K562 (cell line): ENCODE measurements around the gene WDR27. TPM values are rescaled to one million over a fixed set of nuclear protein-coding genes. Genes with fewer than 3 reads are reported as not detected.
A peak's percentile ranks its signal among the peaks of the same experiment; 100 is the strongest.

Experiments
- ARID1B ChIP-seq: fragments of 450-650 bp; IDR thresholded peaks from 2 replicates; pipeline ENCODE4 v1.6.1; 2016; ENCODE audit warnings: antibody characterized with exemption, mild to moderate bottlenecking, inconsistent platforms
- EZH2 ChIP-seq: IDR thresholded peaks from 2 replicates; pipeline ENCODE4 v1.6.1; 2012; ENCODE audit warnings: low read depth, mild to moderate bottlenecking, inconsistent platforms, low read length, borderline replicate concordance
- JUNB ChIP-seq: fragments of 450-650 bp; formaldehyde crosslinking; conservative IDR thresholded peaks from 2 replicates; pipeline ENCODE4 v1.4.0; 2020; ENCODE audit warnings: mild to moderate bottlenecking
- NFIC ChIP-seq: fragments of 450-650 bp; IDR thresholded peaks from 2 replicates; pipeline ENCODE4 v1.6.1; 2017; ENCODE audit warnings: mild to moderate bottlenecking, inconsistent platforms
- NONO ChIP-seq, 2 experiments: fragments of 200-400 bp in 1 of 2; fragments of 450-650 bp in 1 of 2; formaldehyde crosslinking in 1 of 2; IDR thresholded peaks; 2 replicates each; pipeline ENCODE4 v1.6.1; 2017; ENCODE audit warnings: low read depth in 2 of 2, mild to moderate bottlenecking in 2 of 2, moderate library complexity in 2 of 2, low read length in 1 of 2
- PML ChIP-seq: IDR thresholded peaks from 2 replicates; pipeline ENCODE4 v1.6.1; 2012; ENCODE audit warnings: low read length, inconsistent platforms
- POLR2H ChIP-seq: IDR thresholded peaks from 2 replicates; pipeline ENCODE4 v1.6.1; 2016; ENCODE audit warnings: missing genetic modification characterization, low read depth, mild to moderate bottlenecking, control low read depth, missing compliant biosample characterization, moderate library complexity
- RHOXF2B ChIP-seq: fragments of 250-450 bp; sonication (Bioruptor Pico); conservative IDR thresholded peaks from 2 replicates; pipeline ENCODE4 v1.5.1; 2021
- ZNF224 ChIP-seq: sonication (generic); formaldehyde crosslinking; IDR thresholded peaks from 2 replicates; pipeline ENCODE4 v1.8.0; 2022; ENCODE audit warnings: mild to moderate bottlenecking, missing genetic modification reagents
- ZNF311 ChIP-seq: fragments of 250-450 bp; sonication (Bioruptor Pico); IDR thresholded peaks from 2 replicates; pipeline ENCODE4 v1.4.0; 2020; ENCODE audit warnings: mild to moderate bottlenecking, moderate library complexity
- ZNF354B ChIP-seq: fragments of 250-450 bp; sonication (Bioruptor Pico); IDR thresholded peaks from 2 replicates; pipeline ENCODE4 v1.4.0; 2020
- polyA plus RNA-seq, 8 experiments: library from polyadenylated mRNA; depleted of rRNA in 4 of 8; stranded (reverse) in 5 of 8; unstranded in 3 of 8; fragments of >200 nt; fragmentation: Nextera tagmentation in 2 of 8; fragmentation: Illumina TruSeq in 1 of 8; extraction: Ambion mirVana in 2 of 8; extraction: Trizol in 1 of 8; gene quantifications; 2 replicates each; pipeline versions ENCODE4 v1.2.1 to v1.2.3, GENCODE V29; 2011 to 2014; ENCODE audit warnings: inconsistent platforms in 1 of 8, missing spikeins in 1 of 8
- total RNA-seq, 7 experiments: library from RNA; depleted of rRNA in 6 of 7; stranded (reverse); fragments of >200 nt in 6 of 7; fragmentation: Illumina TruSeq in 2 of 7; extraction: Trizol in 2 of 7; gene quantifications; 2 replicates each; pipeline versions ENCODE4 v1.2.1 to v1.2.3, GENCODE V29; 2011 to 2021; ENCODE audit warnings: low replicate concordance in 1 of 7
- TF ChIP-seq, protein P1 (sequence below): fragments of 200-800 bp; sonication (Bioruptor generic); IDR thresholded peaks from 2 replicates; pipeline ENCODE4 v1.6.1; 2016; ENCODE audit warnings: missing genetic modification characterization, missing compliant biosample characterization
- TF ChIP-seq, protein P2 (sequence below), 2 experiments: fragments of 150-350 bp in 1 of 2; IDR thresholded peaks; 2 replicates each; pipeline ENCODE4 v1.6.1; 2012 to 2016; ENCODE audit warnings: low read depth in 2 of 2, low read length in 2 of 2, mild to moderate bottlenecking in 1 of 2, moderate library complexity in 1 of 2
- TF ChIP-seq, protein P3 (sequence below), 2 experiments: fragments of 200-800 bp in 1 of 2; sonication (Bioruptor generic) in 1 of 2; sonication (generic) in 1 of 2; formaldehyde crosslinking in 1 of 2; IDR thresholded peaks in 1 of 2; conservative IDR thresholded peaks in 1 of 2; 2 replicates each; pipeline versions ENCODE4 v1.5.0 to v1.6.1; 2016 to 2020; ENCODE audit warnings: missing compliant biosample characterization in 1 of 2, missing genetic modification characterization in 1 of 2, missing genetic modification reagents in 1 of 2
- TF ChIP-seq, protein P4 (sequence below): fragments of 250-450 bp; sonication (Bioruptor Pico); IDR thresholded peaks from 2 replicates; pipeline ENCODE4 v1.5.0; 2020; ENCODE audit warnings: mild to moderate bottlenecking, borderline replicate concordance

The WDR27 gene
- total and polyA plus RNA-seq, 9 of the 15 experiments (the other 6 are each of a cell fraction or from before 2014, with no cell fraction given), result 4.3 to 77.2 (median 22.7) TPM

DNA sequence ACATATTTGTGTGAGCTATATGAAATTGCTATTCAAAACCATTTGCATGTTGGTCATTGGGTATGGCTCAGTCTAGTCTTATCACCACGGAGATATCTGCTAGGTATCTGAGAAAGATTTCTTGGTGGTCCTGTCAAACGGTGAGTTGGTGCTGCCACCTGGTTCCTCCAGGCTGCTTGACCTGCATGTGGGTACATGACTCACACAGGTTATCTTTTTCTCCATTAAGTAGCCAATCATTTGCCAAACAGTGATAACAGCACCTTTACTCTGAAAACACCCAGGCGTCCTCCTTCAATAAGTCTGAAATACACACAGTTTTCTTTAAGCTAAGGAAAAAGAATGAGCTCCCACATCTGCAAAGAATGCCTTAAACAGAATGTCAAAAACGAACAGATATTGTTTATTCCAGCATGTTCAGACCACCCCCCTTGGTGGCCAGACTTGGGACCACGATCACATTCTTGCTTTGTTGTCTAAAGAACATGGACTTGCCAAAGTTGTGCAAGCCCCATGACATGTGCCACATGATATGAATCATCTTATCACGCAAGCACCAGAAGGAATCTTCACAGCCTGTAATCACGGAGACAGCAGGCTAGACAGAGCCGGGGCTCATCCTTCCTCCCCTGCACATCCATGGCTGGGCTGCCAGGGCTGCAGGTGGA is 247.5 kb downstream of the WDR27 start (continued):
- TF ChIP-seq, protein P1, sequence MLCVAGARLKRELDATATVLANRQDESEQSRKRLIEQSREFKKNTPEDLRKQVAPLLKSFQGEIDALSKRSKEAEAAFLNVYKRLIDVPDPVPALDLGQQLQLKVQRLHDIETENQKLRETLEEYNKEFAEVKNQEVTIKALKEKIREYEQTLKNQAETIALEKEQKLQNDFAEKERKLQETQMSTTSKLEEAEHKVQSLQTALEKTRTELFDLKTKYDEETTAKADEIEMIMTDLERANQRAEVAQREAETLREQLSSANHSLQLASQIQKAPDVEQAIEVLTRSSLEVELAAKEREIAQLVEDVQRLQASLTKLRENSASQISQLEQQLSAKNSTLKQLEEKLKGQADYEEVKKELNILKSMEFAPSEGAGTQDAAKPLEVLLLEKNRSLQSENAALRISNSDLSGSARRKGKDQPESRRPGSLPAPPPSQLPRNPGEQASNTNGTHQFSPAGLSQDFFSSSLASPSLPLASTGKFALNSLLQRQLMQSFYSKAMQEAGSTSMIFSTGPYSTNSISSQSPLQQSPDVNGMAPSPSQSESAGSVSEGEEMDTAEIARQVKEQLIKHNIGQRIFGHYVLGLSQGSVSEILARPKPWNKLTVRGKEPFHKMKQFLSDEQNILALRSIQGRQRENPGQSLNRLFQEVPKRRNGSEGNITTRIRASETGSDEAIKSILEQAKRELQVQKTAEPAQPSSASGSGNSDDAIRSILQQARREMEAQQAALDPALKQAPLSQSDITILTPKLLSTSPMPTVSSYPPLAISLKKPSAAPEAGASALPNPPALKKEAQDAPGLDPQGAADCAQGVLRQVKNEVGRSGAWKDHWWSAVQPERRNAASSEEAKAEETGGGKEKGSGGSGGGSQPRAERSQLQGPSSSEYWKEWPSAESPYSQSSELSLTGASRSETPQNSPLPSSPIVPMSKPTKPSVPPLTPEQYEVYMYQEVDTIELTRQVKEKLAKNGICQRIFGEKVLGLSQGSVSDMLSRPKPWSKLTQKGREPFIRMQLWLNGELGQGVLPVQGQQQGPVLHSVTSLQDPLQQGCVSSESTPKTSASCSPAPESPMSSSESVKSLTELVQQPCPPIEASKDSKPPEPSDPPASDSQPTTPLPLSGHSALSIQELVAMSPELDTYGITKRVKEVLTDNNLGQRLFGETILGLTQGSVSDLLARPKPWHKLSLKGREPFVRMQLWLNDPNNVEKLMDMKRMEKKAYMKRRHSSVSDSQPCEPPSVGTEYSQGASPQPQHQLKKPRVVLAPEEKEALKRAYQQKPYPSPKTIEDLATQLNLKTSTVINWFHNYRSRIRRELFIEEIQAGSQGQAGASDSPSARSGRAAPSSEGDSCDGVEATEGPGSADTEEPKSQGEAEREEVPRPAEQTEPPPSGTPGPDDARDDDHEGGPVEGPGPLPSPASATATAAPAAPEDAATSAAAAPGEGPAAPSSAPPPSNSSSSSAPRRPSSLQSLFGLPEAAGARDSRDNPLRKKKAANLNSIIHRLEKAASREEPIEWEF, result no peak
- 0 out of 2 replicates have a peak, but pooled peaks have one; percentile 19 for TF ChIP-seq NFIC
- TF ChIP-seq, protein P2, sequence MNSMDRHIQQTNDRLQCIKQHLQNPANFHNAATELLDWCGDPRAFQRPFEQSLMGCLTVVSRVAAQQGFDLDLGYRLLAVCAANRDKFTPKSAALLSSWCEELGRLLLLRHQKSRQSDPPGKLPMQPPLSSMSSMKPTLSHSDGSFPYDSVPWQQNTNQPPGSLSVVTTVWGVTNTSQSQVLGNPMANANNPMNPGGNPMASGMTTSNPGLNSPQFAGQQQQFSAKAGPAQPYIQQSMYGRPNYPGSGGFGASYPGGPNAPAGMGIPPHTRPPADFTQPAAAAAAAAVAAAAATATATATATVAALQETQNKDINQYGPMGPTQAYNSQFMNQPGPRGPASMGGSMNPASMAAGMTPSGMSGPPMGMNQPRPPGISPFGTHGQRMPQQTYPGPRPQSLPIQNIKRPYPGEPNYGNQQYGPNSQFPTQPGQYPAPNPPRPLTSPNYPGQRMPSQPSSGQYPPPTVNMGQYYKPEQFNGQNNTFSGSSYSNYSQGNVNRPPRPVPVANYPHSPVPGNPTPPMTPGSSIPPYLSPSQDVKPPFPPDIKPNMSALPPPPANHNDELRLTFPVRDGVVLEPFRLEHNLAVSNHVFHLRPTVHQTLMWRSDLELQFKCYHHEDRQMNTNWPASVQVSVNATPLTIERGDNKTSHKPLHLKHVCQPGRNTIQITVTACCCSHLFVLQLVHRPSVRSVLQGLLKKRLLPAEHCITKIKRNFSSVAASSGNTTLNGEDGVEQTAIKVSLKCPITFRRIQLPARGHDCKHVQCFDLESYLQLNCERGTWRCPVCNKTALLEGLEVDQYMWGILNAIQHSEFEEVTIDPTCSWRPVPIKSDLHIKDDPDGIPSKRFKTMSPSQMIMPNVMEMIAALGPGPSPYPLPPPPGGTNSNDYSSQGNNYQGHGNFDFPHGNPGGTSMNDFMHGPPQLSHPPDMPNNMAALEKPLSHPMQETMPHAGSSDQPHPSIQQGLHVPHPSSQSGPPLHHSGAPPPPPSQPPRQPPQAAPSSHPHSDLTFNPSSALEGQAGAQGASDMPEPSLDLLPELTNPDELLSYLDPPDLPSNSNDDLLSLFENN (IDR thresholded peaks at IDR 0.05; ENCODE audit: low read depth in 2 of 2, low read length in 2 of 2), result no peak
- TF ChIP-seq PML, result peak; percentile 54; the same call in 1 of the 2 replicates
- TF ChIP-seq ZNF311 (CRISPR knock-in tag), result no peak
- TF ChIP-seq ZNF354B, result no peak
- TF ChIP-seq, protein P3, sequence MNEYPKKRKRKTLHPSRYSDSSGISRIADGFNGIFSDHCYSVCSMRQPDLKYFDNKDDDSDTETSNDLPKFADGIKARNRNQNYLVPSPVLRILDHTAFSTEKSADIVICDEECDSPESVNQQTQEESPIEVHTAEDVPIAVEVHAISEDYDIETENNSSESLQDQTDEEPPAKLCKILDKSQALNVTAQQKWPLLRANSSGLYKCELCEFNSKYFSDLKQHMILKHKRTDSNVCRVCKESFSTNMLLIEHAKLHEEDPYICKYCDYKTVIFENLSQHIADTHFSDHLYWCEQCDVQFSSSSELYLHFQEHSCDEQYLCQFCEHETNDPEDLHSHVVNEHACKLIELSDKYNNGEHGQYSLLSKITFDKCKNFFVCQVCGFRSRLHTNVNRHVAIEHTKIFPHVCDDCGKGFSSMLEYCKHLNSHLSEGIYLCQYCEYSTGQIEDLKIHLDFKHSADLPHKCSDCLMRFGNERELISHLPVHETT (CRISPR knock-in tag; conservative IDR thresholded peaks at IDR 0.05 in 1 of 2, IDR thresholded peaks at IDR 0.05 in 1 of 2), result peak in 1 of 2 experiments; percentile 54; a peak in 1 of 4 replicates
- no peak for TF ChIP-seq NONO (IDR thresholded peaks at IDR 0.05; ENCODE audit: low read depth in 2 of 2, low read length in 1 of 2)
- TF ChIP-seq ARID1B, result peak; percentile 72
- TF ChIP-seq ZNF224 (CRISPR knock-in tag), result no peak
- TF ChIP-seq EZH2, result no peak
- TF ChIP-seq POLR2H (tag), result no peak
- TF ChIP-seq, protein P4, sequence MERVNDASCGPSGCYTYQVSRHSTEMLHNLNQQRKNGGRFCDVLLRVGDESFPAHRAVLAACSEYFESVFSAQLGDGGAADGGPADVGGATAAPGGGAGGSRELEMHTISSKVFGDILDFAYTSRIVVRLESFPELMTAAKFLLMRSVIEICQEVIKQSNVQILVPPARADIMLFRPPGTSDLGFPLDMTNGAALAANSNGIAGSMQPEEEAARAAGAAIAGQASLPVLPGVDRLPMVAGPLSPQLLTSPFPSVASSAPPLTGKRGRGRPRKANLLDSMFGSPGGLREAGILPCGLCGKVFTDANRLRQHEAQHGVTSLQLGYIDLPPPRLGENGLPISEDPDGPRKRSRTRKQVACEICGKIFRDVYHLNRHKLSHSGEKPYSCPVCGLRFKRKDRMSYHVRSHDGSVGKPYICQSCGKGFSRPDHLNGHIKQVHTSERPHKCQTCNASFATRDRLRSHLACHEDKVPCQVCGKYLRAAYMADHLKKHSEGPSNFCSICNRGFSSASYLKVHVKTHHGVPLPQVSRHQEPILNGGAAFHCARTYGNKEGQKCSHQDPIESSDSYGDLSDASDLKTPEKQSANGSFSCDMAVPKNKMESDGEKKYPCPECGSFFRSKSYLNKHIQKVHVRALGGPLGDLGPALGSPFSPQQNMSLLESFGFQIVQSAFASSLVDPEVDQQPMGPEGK (CRISPR knock-in tag), result no peak
- TF ChIP-seq RHOXF2B (CRISPR knock-in tag), result no peak
- no peak for TF ChIP-seq JUNB (CRISPR knock-in tag)
